ENCODE data around the gene EPHB4. TPM values are rescaled to one million over a fixed set of nuclear protein-coding genes. Genes with fewer than 3 reads are reported as not detected.

Gene EPHB4
- total RNA-seq, 2 experiments from 2014 or later, result 2.5 to 2.9 TPM

GRCh38 chr7:100759357-100760171, 67.8 kb downstream of the EPHB4 start:
- Mint-ChIP-seq H3K27me3 (no peaks in the 10 kb centered on the region), H3K36me3 (no peaks in the 10 kb centered on the region), H3K9me3 (no peaks in the 10 kb centered on the region), H3K4me3 (no peak overlapping the region), H3K4me1 (no peaks in the 10 kb centered on the region), H3K27ac (no peak overlapping the region)
- DNase-seq, result no peak

- Mint-ChIP-seq H3K36me3 (no peaks in the 10 kb centered on the region), H3K4me3 (no peak overlapping the region), H3K27me3 (peaks cover 33% of the 10 kb centered on the region), H3K9me3 (peaks cover 4% of the 10 kb centered on the region), H3K4me1 (peaks cover 2% of the 10 kb centered on the region), H3K27ac (no peak overlapping the region)
- DNase-seq, result no peak
These were observed 73.6 kb downstream of the EPHB4 start for GRCh38 chr7:100753750-100754149.

- peaks cover 4% of the 10 kb centered on the region for H3K9me3 Mint-ChIP-seq
- H3K27ac Mint-ChIP-seq, result peak overlapping the region; percentile 74
- peaks cover 33% of the 10 kb centered on the region for H3K27me3 Mint-ChIP-seq
- H3K4me1 Mint-ChIP-seq, result peaks cover 2% of the 10 kb centered on the region
- H3K36me3 Mint-ChIP-seq, result no peaks in the 10 kb centered on the region
- no peak overlapping the region for H3K4me3 Mint-ChIP-seq
- DNase-seq, result no peak
These were observed 74.3 kb downstream of the EPHB4 start for GRCh38 chr7:100752994-100753393.

Other genes with a start within 250 kb of the EPHB4 start
- gene LRCH4, start 241.4 kb downstream of the EPHB4 start, total RNA-seq, result 10 to 100 TPM; 65.6 to 68.1 TPM
- under 1 TPM; 0.54 to 0.80 TPM for gene FBXO24, start 241.2 kb downstream of the EPHB4 start, total RNA-seq
- gene PCOLCE, start 225.2 kb downstream of the EPHB4 start, total RNA-seq, result 1 to 10 TPM; 4.0 TPM
- gene MOSPD3, start 215.0 kb downstream of the EPHB4 start, total RNA-seq, result 10 to 100 TPM in 1 of 2 experiments, 1 to 10 TPM in 1; 9.7 to 10.0 TPM
- 10 to 100 TPM; 10.9 to 11.1 TPM for gene TFR2, start 186.0 kb downstream of the EPHB4 start, total RNA-seq
- not detected for gene ACTL6B, start 171.1 kb downstream of the EPHB4 start, total RNA-seq
- 100 to 1,000 TPM; 200 to 202 TPM for gene GNB2, start 153.8 kb downstream of the EPHB4 start, total RNA-seq
- 10 to 100 TPM; 41.9 to 45.2 TPM for gene GIGYF1, start 133.3 kb downstream of the EPHB4 start, total RNA-seq
- gene POP7, start 121.4 kb downstream of the EPHB4 start, total RNA-seq, result 10 to 100 TPM; 84.5 to 85.6 TPM
- gene EPO, start 107.1 kb downstream of the EPHB4 start, total RNA-seq, result not detected
- gene ZAN, start 93.9 kb downstream of the EPHB4 start, total RNA-seq, result not detected
- 10 to 100 TPM; 13.4 to 14.6 TPM for gene SLC12A9, start 25.2 kb upstream of the EPHB4 start, total RNA-seq
- gene TRIP6, start 39.9 kb upstream of the EPHB4 start, total RNA-seq, result 10 to 100 TPM; 44.2 to 45.1 TPM
- 100 to 1,000 TPM; 296 to 297 TPM for gene SRRT, start 47.6 kb upstream of the EPHB4 start, total RNA-seq
- 1 to 10 TPM; 1.7 to 2.3 TPM for gene UFSP1, start 62.2 kb upstream of the EPHB4 start, total RNA-seq
- gene ACHE, start 68.4 kb upstream of the EPHB4 start, total RNA-seq, result under 1 TPM in 1 of 2 experiments, not detected in 1; 0.14 TPM
- not detected for gene MUC3A, start 122.0 kb upstream of the EPHB4 start, total RNA-seq
- under 1 TPM in 1 of 2 experiments, not detected in 1; 0.66 TPM for gene MUC12, start 142.0 kb upstream of the EPHB4 start, total RNA-seq
- not detected for gene MUC17, start 192.6 kb upstream of the EPHB4 start, total RNA-seq

Measured in activated naive CD8-positive, alpha-beta T cell treated with anti-CD3 and anti-CD28 coated beads for 36 hours (primary cell).